ENCODE measurements around the gene DLL4. TPM values are rescaled to one million over a fixed set of nuclear protein-coding genes. Genes with fewer than 3 reads are reported as not detected.

DLL4 gene
- total and polyA plus RNA-seq, 2 experiments from 2014 or later = 2.3 TPM; not detected in 1

GRCh38 chr15:40942878-40943277, 13.7 kb downstream of the DLL4 start:
- WGBS (ENCODE audit: low lambda C conversion rate, missing lambda C conversion rate) = 92% methylated on average over 12 of the region's 12 CpGs
- no peaks in the 10 kb centered on the region for H3K9me3 ChIP-seq (ENCODE audit: low read depth)
- peaks cover 11% of the 10 kb centered on the region for H3K4me1 ChIP-seq (ENCODE audit: insufficient read depth)
- no peaks in the 10 kb centered on the region for H3K79me2 ChIP-seq
- no peak for DNase-seq (ENCODE audit: low spot score)
- H4K20me1 ChIP-seq (ENCODE audit: insufficient read depth, poor library complexity, severe bottlenecking) = no peaks in the 10 kb centered on the region
- no peak overlapping the region for H2AFZ ChIP-seq
- no peak overlapping the region for H3K4me3 ChIP-seq
- TF ChIP-seq EZH2 (IDR thresholded peaks at IDR 0.05; ENCODE audit: borderline replicate concordance) = no peak
- TF ChIP-seq EZH2phosphoT487 (IDR thresholded peaks at IDR 0.05; ENCODE audit: low read depth, severe bottlenecking, unreplicated experiment) = no peak
- no peak for TF ChIP-seq CTCF (IDR thresholded peaks at IDR 0.05; ENCODE audit: poor library complexity)
- H3K36me3 ChIP-seq (replicated peaks; ENCODE audit: insufficient read depth, low read depth) = no peaks in the 10 kb centered on the region
- no peak overlapping the region for H3K27ac ChIP-seq
- peak overlapping the region; percentile 96 for H3K4me2 ChIP-seq
- no peaks in the 10 kb centered on the region for H3K27me3 ChIP-seq
- no peaks in the 10 kb centered on the region for H3K9me2 ChIP-seq (replicated peaks; ENCODE audit: insufficient read depth)

GRCh38 chr15:40943764-40944365, 14.7 kb downstream of the DLL4 start:
- Histone ChIP-seq H3K4me3 (no peak overlapping the region), H3K4me1 (ENCODE audit: insufficient read depth) (peaks cover 11% of the 10 kb centered on the region), H3K79me2 (no peaks in the 10 kb centered on the region), H3K9me3 (ENCODE audit: low read depth) (no peaks in the 10 kb centered on the region), H3K4me2 (no peak overlapping the region), H4K20me1 (ENCODE audit: insufficient read depth, poor library complexity, severe bottlenecking) (no peaks in the 10 kb centered on the region), H2AFZ (no peak overlapping the region), H3K9me2 (replicated peaks; ENCODE audit: insufficient read depth) (no peaks in the 10 kb centered on the region), H3K36me3 (replicated peaks; ENCODE audit: insufficient read depth, low read depth) (no peaks in the 10 kb centered on the region), H3K27ac (no peak overlapping the region), H3K27me3 (no peaks in the 10 kb centered on the region)
- 95% methylated on average over 9 of the region's 9 CpGs for WGBS (ENCODE audit: low lambda C conversion rate, missing lambda C conversion rate)
- no peak for DNase-seq (ENCODE audit: low spot score)
- TF ChIP-seq EZH2 (IDR thresholded peaks at IDR 0.05; ENCODE audit: borderline replicate concordance) (no peak), EZH2phosphoT487 (IDR thresholded peaks at IDR 0.05; ENCODE audit: low read depth, severe bottlenecking, unreplicated experiment) (no peak), CTCF (IDR thresholded peaks at IDR 0.05; ENCODE audit: poor library complexity) (no peak)

GRCh38 chr15:40944510-40945296, 15.6 kb downstream of the DLL4 start:
- H3K9me2 ChIP-seq (replicated peaks; ENCODE audit: insufficient read depth) = no peaks in the 10 kb centered on the region
- no peak overlapping the region for H3K4me2 ChIP-seq
- H3K4me1 ChIP-seq (ENCODE audit: insufficient read depth) = peaks cover 11% of the 10 kb centered on the region
- H3K27me3 ChIP-seq = no peaks in the 10 kb centered on the region
- H3K36me3 ChIP-seq (replicated peaks; ENCODE audit: insufficient read depth, low read depth) = no peaks in the 10 kb centered on the region
- H4K20me1 ChIP-seq (ENCODE audit: insufficient read depth, poor library complexity, severe bottlenecking) = no peaks in the 10 kb centered on the region
- no peak overlapping the region for H3K27ac ChIP-seq
- 83% methylated on average over 11 of the region's 11 CpGs for WGBS (ENCODE audit: low lambda C conversion rate, missing lambda C conversion rate)
- H3K4me3 ChIP-seq = no peak overlapping the region
- no peaks in the 10 kb centered on the region for H3K79me2 ChIP-seq
- H2AFZ ChIP-seq = no peak overlapping the region
- no peak for DNase-seq (ENCODE audit: low spot score)
- H3K9me3 ChIP-seq (ENCODE audit: low read depth) = no peaks in the 10 kb centered on the region
- TF ChIP-seq EZH2phosphoT487 (IDR thresholded peaks at IDR 0.05; ENCODE audit: low read depth, severe bottlenecking, unreplicated experiment) = no peak
